Parathyroid adenoma (tissue), 2 donors: ENCODE measurements around the gene BUB1.

ENCODE experiments used
- H2AFZ ChIP-seq: fragments of 300-600 bp; sonication (generic); one replicate; pipeline ENCODE4 v1.7.0; 2017; ENCODE audit warnings: antibody characterized with exemption, mild to moderate bottlenecking
- H3K27ac ChIP-seq: fragments of 300-600 bp; sonication (generic); one replicate; pipeline ENCODE4 v1.7.0; 2017
- H3K27me3 ChIP-seq: fragments of 300-600 bp; sonication (generic); one replicate; pipeline ENCODE4 v1.7.0; 2017; ENCODE audit warnings: low read length; ENCODE audit not compliant: control insufficient read depth, insufficient read depth
- H3K36me3 ChIP-seq: fragments of 300-600 bp; sonication (generic); one replicate; pipeline ENCODE4 v1.7.0; 2017; ENCODE audit warnings: low read length; ENCODE audit not compliant: control insufficient read depth, insufficient read depth
- H3K4me1 ChIP-seq: fragments of 300-600 bp; sonication (generic); one replicate; pipeline ENCODE4 v1.7.0; 2017; ENCODE audit warnings: control low read depth
- H3K4me2 ChIP-seq: fragments of 300-600 bp; sonication (generic); one replicate; pipeline ENCODE4 v1.7.0; 2017; ENCODE audit warnings: low read length
- H3K4me3 ChIP-seq: fragments of 300-600 bp; sonication (generic); one replicate; pipeline ENCODE4 v1.7.0; 2017; ENCODE audit warnings: low read depth, low read length
- H3K79me2 ChIP-seq: fragments of 300-600 bp; sonication (generic); one replicate; pipeline ENCODE4 v1.7.0; 2017; ENCODE audit warnings: control low read depth
- H3K9ac ChIP-seq: fragments of 300-600 bp; sonication (generic); one replicate; pipeline ENCODE4 v1.7.0; 2017; ENCODE audit warnings: mild to moderate bottlenecking
- H3K9me3 ChIP-seq: fragments of 300-600 bp; sonication (generic); one replicate; pipeline ENCODE4 v1.7.0; 2017; ENCODE audit warnings: low read length; ENCODE audit not compliant: control insufficient read depth
- TF ChIP-seq, protein P1 (sequence below): fragments of 300-600 bp; sonication (generic); IDR thresholded peaks from one replicate; pipeline ENCODE4 v1.7.0; 2017; ENCODE audit warnings: antibody characterized with exemption, mild to moderate bottlenecking
- donor health status: primary hyperparathyroidism.

The BUB1 gene

DNA sequence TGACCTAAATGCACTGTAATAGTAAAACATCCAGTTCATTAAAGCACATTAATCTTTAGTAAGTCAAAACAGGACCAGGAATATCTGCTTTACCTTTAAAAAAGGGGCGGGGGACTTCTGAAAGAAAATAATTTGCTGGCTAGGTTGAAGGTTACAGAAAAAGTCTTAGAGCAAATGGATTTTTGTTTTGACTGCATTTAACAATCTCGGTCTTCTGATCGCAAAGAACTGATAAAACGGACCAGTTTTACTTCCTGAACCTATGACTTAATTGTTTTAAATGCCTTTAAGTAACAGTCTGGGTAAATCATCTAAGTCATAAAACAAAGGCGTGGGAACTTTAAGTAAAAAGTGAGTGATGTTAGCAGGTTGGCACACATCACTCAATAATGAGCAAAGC, 783 bp downstream of the BUB1 start:
- TF ChIP-seq, protein P1, sequence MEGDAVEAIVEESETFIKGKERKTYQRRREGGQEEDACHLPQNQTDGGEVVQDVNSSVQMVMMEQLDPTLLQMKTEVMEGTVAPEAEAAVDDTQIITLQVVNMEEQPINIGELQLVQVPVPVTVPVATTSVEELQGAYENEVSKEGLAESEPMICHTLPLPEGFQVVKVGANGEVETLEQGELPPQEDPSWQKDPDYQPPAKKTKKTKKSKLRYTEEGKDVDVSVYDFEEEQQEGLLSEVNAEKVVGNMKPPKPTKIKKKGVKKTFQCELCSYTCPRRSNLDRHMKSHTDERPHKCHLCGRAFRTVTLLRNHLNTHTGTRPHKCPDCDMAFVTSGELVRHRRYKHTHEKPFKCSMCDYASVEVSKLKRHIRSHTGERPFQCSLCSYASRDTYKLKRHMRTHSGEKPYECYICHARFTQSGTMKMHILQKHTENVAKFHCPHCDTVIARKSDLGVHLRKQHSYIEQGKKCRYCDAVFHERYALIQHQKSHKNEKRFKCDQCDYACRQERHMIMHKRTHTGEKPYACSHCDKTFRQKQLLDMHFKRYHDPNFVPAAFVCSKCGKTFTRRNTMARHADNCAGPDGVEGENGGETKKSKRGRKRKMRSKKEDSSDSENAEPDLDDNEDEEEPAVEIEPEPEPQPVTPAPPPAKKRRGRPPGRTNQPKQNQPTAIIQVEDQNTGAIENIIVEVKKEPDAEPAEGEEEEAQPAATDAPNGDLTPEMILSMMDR, result no peak
- H3K27ac ChIP-seq, result no peak overlapping the region
- H3K79me2 ChIP-seq, result no peaks in the 10 kb centered on the region

DNA sequence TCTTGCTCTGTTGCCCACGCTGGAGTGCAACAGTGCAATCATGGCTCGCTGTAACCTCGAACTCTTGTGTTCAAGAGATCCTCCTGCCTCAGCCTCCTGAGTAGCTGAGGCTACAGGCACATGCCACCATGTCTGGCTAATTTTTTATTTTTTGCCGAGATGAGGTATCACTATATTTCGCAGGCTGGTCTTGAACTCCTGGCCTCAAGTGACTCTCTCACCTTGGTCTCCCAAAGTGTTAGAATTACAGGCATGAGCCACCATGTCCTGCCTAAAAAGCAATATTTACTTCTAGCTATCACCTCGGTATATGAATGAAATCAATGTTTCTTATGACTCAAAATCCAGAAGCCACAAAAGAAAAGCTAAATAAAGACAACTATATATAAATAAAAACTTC, 2.2 kb downstream of the BUB1 start:
- TF ChIP-seq, protein P1, result no peak
- no peaks in the 10 kb centered on the region for H3K79me2 ChIP-seq
- H3K27me3 ChIP-seq, result no peaks in the 10 kb centered on the region
- no peak overlapping the region for H2AFZ ChIP-seq
- peaks cover 6% of the 10 kb centered on the region for H3K4me1 ChIP-seq
- H3K9ac ChIP-seq, result no peak overlapping the region
- no peaks in the 10 kb centered on the region for H3K9me3 ChIP-seq
- H3K27ac ChIP-seq, result no peak overlapping the region
- H3K4me2 ChIP-seq, result no peak overlapping the region
- H3K4me3 ChIP-seq, result no peak overlapping the region
- no peaks in the 10 kb centered on the region for H3K36me3 ChIP-seq

More for the DNA sequence above, 783 bp downstream of the BUB1 start:
- no peak overlapping the region for H2AFZ ChIP-seq
- H3K4me2 ChIP-seq, result no peak overlapping the region
- no peaks in the 10 kb centered on the region for H3K36me3 ChIP-seq
- H3K4me1 ChIP-seq, result peaks cover 6% of the 10 kb centered on the region
- no peaks in the 10 kb centered on the region for H3K27me3 ChIP-seq
- H3K9me3 ChIP-seq, result no peaks in the 10 kb centered on the region
- no peak overlapping the region for H3K4me3 ChIP-seq
- H3K9ac ChIP-seq, result no peak overlapping the region

DNA sequence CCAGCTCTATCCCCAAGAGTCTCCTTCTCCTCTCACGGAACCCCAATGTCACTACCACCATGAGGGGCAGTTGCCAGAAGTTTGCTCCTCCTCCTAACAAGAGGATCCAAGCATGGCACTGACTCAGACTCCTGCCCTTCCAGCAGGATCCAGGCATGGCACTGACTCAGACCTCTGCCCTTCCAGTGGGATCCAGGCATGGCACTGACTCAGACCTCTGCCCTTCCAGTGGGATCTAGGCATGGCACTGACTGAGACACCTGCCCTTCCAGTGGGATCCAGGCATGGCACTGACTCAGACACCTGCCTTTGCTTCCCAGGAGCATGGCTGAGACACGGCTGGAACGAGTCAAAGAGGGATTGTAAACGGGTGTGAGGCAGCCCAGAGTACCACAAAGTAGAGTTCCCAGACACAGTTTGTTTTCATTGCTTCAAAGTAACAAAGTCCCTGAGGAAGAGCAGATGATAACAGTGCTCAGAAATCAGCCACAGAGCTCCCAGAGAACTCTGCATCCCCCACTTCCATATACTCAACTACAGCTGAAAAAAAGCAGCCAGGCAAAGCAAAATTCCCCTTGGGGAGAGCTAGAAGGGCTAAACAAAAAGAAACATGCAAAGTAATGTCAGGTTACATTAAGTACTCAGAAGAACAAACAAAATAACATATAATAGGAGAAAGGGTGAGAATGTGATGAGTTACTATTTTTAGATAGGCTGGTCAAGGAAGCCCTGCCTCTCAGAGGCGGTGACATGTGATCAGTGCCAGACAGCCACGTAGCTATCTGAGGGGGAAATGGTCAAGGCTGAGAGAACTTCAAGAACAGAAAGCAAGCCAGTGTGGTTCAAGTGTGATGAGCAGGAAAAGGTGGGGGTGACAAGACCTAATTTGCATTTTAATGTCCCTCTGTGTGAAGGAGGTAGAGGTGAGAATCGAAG, 3.0 kb downstream of the BUB1 start:
- Histone ChIP-seq H3K79me2 (no peaks in the 10 kb centered on the region), H3K4me2 (no peak overlapping the region), H3K9ac (no peak overlapping the region), H3K27ac (no peak overlapping the region), H3K36me3 (no peaks in the 10 kb centered on the region), H3K9me3 (no peaks in the 10 kb centered on the region), H3K4me3 (no peak overlapping the region), H3K27me3 (no peaks in the 10 kb centered on the region), H3K4me1 (peaks cover 6% of the 10 kb centered on the region), H2AFZ (no peak overlapping the region)
- TF ChIP-seq, protein P1, result no peak

DNA sequence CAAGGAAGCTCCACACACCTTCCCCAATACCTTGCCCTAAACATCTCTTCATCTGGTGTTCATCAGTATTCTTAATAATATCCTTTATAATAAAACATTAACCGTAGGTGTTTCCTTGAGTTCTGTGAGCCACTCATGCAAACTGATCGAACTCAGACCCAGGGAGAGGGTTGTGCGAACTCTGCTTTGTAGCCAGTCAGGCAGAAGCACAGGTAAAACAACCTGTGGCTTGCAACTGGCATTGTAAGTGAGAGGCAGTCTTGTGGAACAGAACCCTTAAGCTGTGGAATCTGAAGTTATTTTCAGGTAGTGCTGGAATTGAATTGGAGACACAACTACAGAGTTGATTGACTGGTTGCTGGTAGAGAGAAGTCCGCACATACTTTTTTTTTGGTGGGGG, 4.7 kb downstream of the BUB1 start:
- H3K27ac ChIP-seq, result no peak overlapping the region
- H2AFZ ChIP-seq, result no peak overlapping the region
- H3K36me3 ChIP-seq, result no peaks in the 10 kb centered on the region
- no peak overlapping the region for H3K4me3 ChIP-seq
- H3K9me3 ChIP-seq, result no peaks in the 10 kb centered on the region
- H3K79me2 ChIP-seq, result no peaks in the 10 kb centered on the region
- TF ChIP-seq, protein P1, result no peak
- H3K4me1 ChIP-seq, result peaks cover 6% of the 10 kb centered on the region
- H3K4me2 ChIP-seq, result no peak overlapping the region
- H3K9ac ChIP-seq, result no peak overlapping the region
- H3K27me3 ChIP-seq, result no peaks in the 10 kb centered on the region

DNA sequence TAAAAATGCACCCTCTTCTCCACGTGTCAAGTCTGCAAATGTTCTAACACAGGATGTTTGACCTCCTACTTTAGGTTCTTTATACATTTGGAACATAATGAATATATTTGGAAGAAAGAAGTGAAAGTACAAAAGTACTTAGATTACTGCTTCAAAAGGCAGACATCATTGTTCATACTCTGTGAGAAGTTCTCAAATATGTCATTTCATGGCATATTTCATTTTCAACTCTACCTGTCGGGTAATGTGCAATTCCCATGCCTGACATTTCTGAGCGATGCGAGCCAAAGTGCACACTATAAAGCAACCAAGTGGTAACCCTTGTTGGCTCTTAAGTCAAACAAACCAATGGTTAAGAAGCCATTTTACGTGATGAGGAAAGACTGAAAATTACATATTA, 7.0 kb downstream of the BUB1 start:
- Histone ChIP-seq H3K4me1 (no peaks in the 10 kb centered on the region), H3K27ac (no peak overlapping the region), H3K27me3 (no peaks in the 10 kb centered on the region), H3K9ac (no peak overlapping the region), H3K79me2 (no peaks in the 10 kb centered on the region), H3K9me3 (no peaks in the 10 kb centered on the region), H3K4me3 (no peak overlapping the region), H3K36me3 (no peaks in the 10 kb centered on the region), H3K4me2 (no peak overlapping the region), H2AFZ (no peak overlapping the region)
- TF ChIP-seq, protein P1, result no peak
